Stimulated activated CD8-positive, alpha-beta memory T cell treated with anti-CD3 and anti-CD28 coated beads, Interleukin-15, amount 100 ng/mL, for 24 hours (primary cell): ENCODE results near the gene TAS2R19.

Experiments
- DNase-seq: peaks from one replicate; pipeline ENCODE4 v3.0.0-alpha.2; 2020; ENCODE audit warnings: low read depth

The TAS2R19 gene

GRCh38 chr12:10989107-10989506, 33.3 kb downstream of the TAS2R19 start:
- DNase-seq: no peak

GRCh38 chr12:10986812-10987211, 35.6 kb downstream of the TAS2R19 start, which contains the start of gene TAS2R50:
Gene TAS2R50, minus strand, starts transcription at chr12:10986912. Its CDS starts 52 bp downstream, at chr12:10986860.
- DNase-seq: no peak

DNA sequence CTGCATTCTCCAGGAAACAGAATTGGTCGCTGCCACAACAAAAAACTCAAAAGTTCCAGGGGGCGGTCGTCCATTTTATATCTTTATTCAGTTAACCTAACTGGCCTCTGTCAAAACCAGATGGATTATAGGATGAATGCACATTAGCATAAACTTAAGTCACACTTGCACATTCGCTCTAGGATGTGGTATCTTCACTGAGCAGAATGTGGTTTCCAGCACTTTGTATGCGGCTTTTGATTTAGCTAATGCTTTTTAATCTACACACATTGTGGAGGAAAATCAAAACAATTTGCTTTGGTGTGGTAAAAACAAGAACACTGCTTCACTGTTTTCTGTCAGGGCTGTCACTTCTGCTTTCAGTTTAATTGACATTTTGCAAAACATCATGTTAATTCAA, 40.2 kb downstream of the TAS2R19 start:
- DNase-seq: no peak

DNA sequence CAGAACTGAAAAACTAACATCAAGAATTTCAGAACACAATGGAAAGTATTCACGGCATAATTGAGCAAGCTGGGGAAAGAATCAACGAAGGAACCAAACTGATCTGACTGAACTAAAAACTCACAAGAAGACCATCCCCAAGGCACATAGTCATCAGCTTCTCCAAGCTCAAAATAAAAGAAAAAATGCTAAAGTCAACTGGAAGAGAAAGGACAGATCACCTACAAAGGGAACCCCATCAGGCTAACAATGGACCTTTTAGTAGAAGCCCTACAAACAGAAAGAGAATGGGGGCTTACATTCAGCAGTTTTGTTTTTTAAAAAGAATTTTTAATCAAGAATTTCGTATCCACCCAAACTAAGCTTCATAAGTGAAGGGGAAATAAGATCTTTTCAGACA, 47.5 kb downstream of the TAS2R19 start:
- DNase-seq: no peak
